GM13976 (cell line): ENCODE measurements around the gene NELL1.

Source experiments
- DNase-seq: peaks from one replicate; pipeline ENCODE4 v3.0.0; 2012; ENCODE audit warnings: low spot score
- CTCF ChIP-seq: IDR thresholded peaks from 2 replicates; pipeline ENCODE4 v1.5.1; 2012; ENCODE audit warnings: borderline replicate concordance, mild to moderate bottlenecking; ENCODE audit not compliant: insufficient read depth; ENCODE audit errors: extremely low read depth, missing control alignments, control extremely low read depth
- in situ Hi-C: fragments of 300-500 bp; cut with MboI; formaldehyde crosslinking; loops from one replicate; pipeline ENCODE4 v1.12.0; 2022; ENCODE audit warnings: low sequenced_read_pairs, mixed read lengths, inconsistent platforms; ENCODE audit not compliant: unreplicated experiment

Gene NELL1

GRCh38 chr11:21412652-21413383, 743.4 kb downstream of the NELL1 start:
- in situ Hi-C loops, result no loop called here
- no peak for TF ChIP-seq CTCF
- no peak for DNase-seq

GRCh38 chr11:21414953-21415352, 745.6 kb downstream of the NELL1 start:
- no peak for DNase-seq
- no peak for TF ChIP-seq CTCF
- in situ Hi-C loops, result no loop called here

- DNase-seq, result no peak
- in situ Hi-C loops, result no loop called here
- TF ChIP-seq CTCF, result no peak
Measured at GRCh38 chr11:21415606-21416005, 746.2 kb downstream of the NELL1 start.

GRCh38 chr11:21421711-21422329, 752.4 kb downstream of the NELL1 start:
- in situ Hi-C loops, result no loop called here
- TF ChIP-seq CTCF, result no peak
- DNase-seq, result no peak

- DNase-seq, result no peak
- in situ Hi-C loops, result no loop called here
- TF ChIP-seq CTCF, result no peak
Measured at GRCh38 chr11:21426931-21427330, 757.5 kb downstream of the NELL1 start.

- in situ Hi-C loops, result no loop called here
- TF ChIP-seq CTCF, result no peak
- DNase-seq, result no peak
Measured at GRCh38 chr11:21427726-21428125, 758.3 kb downstream of the NELL1 start.
